IPS-11a (cell line): ENCODE data around the gene SLC25A38.
"Not testable (repeated sequence)": the region's sequence is repeated elsewhere in the genome, so short reads cannot be mapped to it uniquely, and the experiment has no call there.

Experiments
- H3K4me3 ChIP-seq: one replicate; pipeline ENCODE4 v1.5.1; 2013; ENCODE audit warnings: low read depth, low read length, control low read depth

The SLC25A38 gene

GRCh38 chr3:39406368-39407258, 23.4 kb downstream of the SLC25A38 start, which contains the start of gene RPSA:
Gene RPSA (plus strand): TSS chr3:39406720. CDS start chr3:39407654, 934 bp downstream.
- H3K4me3 ChIP-seq: peak within 1 kb of the TSS; percentile 88

- peak overlapping the region; percentile 88 for H3K4me3 ChIP-seq
Observed at GRCh38 chr3:39407259-39407629, 24.1 kb downstream of the SLC25A38 start.

GRCh38 chr3:39407773-39408492, 24.8 kb downstream of the SLC25A38 start:
- H3K4me3 ChIP-seq: peak overlapping the region; percentile 88

- H3K4me3 ChIP-seq: no peak overlapping the region
Observed at GRCh38 chr3:39408493-39409372, 25.6 kb downstream of the SLC25A38 start.

- H3K4me3 ChIP-seq: no peak overlapping the region
Observed at GRCh38 chr3:39409514-39410136, 26.5 kb downstream of the SLC25A38 start.

GRCh38 chr3:39410893-39411292, 27.7 kb downstream of the SLC25A38 start:
- no peak overlapping the region for H3K4me3 ChIP-seq

GRCh38 chr3:39412668-39413260, 29.6 kb downstream of the SLC25A38 start:
- H3K4me3 ChIP-seq: no peak overlapping the region

- no peak overlapping the region for H3K4me3 ChIP-seq
Observed at GRCh38 chr3:39413691-39414420, 30.7 kb downstream of the SLC25A38 start.

- no peak overlapping the region for H3K4me3 ChIP-seq
Observed at GRCh38 chr3:39414421-39414907, 31.3 kb downstream of the SLC25A38 start.

- H3K4me3 ChIP-seq: not testable (repeated sequence)
Observed at GRCh38 chr3:39415302-39415701, 32.1 kb downstream of the SLC25A38 start.

GRCh38 chr3:39415983-39416382, 32.8 kb downstream of the SLC25A38 start:
- no peak overlapping the region for H3K4me3 ChIP-seq

GRCh38 chr3:39416998-39417397, 33.8 kb downstream of the SLC25A38 start:
- H3K4me3 ChIP-seq: not testable (repeated sequence)

- H3K4me3 ChIP-seq: not testable (repeated sequence)
Observed at GRCh38 chr3:39418556-39419225, 35.5 kb downstream of the SLC25A38 start.

- no peak overlapping the region for H3K4me3 ChIP-seq
Observed at GRCh38 chr3:39419742-39420315, 36.7 kb downstream of the SLC25A38 start.

GRCh38 chr3:39420543-39420942, 37.4 kb downstream of the SLC25A38 start:
- H3K4me3 ChIP-seq: no peak overlapping the region

GRCh38 chr3:39423436-39423970, 40.3 kb downstream of the SLC25A38 start:
- H3K4me3 ChIP-seq: no peak overlapping the region

GRCh38 chr3:39426312-39426711, 43.1 kb downstream of the SLC25A38 start:
- no peak overlapping the region for H3K4me3 ChIP-seq

GRCh38 chr3:39427506-39427905, 44.3 kb downstream of the SLC25A38 start:
- no peak overlapping the region for H3K4me3 ChIP-seq
